CD4-positive, alpha-beta T cell treated with Interleukin-12 subunit alpha and Interleukin-12 subunit beta, for 1 hour (primary cell): ENCODE data around the gene IL17REL.
A peak's percentile ranks its signal among the peaks of the same experiment; 100 is the strongest.
"Not testable (repeated sequence)": the region's sequence is repeated elsewhere in the genome, so short reads cannot be mapped to it uniquely, and the experiment has no call there.

Source experiments
- DNase-seq: peaks from one replicate; pipeline ENCODE4 v3.0.0-alpha.2; 2020

The IL17REL gene

DNA sequence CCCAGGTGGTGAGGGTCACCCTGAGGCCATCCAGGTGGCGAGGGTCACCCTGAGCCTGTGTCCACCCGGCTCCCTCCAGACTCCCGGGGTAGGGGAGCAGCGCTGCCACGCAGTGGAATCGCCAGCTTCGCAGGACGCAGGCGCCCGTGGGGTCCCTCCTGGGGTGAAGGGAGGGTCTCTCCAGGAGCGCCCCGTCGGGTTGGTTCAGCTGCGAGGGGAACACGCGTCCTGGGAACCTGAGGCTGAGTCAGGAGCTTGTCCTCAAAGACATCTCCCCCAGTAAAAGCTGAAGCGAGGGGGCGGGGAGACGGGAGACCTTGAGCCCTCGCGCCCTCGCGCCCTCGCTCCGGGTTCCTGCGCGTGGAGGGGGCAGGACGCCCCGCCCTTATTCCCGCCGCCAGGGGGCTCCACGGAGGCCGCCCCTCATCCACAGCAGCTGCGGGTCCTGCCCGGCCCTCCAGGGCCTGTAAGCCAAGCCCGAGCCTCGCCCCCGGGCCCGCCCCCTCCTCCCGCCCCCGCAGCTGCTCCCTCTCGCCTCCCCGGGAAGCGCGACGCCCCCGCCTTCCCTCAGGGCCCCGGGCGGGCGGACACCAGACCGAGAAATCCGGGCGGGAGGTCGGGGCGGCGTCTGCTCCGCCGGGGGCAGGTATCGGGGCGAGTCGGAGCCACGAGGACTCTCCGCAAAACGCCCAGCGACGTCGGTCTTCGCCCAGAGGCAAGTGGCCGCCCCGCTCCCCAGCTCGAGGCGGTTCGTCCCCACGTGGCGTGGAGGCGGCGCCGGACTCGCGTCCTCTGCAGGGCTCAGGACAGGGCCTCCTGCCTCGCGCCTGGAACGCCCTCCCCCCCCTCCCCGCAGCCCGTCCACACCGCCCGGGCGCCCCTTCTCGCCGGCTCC is 29.2 kb downstream of the IL17REL start:
- DNase-seq = peak; percentile 61

DNA sequence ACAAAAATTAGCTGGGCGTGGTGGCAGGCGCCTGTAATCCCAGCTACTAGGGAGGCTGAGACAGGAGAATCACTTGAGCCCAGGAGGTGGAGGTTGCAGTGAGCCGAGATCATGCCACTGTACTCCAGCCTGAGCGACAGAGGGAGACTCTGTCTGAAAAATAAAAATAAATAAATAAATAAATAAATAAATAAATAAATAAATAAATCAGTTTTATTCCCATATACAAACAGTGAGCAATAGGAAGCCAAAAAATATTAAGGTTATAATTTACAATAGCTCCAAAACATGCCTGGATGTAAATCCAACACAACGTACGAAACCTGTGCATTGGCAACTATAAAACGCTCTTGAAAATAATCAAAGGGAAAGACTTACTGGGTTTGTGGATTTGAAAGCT is 30.8 kb downstream of the IL17REL start:
- not testable (repeated sequence) for DNase-seq

DNA sequence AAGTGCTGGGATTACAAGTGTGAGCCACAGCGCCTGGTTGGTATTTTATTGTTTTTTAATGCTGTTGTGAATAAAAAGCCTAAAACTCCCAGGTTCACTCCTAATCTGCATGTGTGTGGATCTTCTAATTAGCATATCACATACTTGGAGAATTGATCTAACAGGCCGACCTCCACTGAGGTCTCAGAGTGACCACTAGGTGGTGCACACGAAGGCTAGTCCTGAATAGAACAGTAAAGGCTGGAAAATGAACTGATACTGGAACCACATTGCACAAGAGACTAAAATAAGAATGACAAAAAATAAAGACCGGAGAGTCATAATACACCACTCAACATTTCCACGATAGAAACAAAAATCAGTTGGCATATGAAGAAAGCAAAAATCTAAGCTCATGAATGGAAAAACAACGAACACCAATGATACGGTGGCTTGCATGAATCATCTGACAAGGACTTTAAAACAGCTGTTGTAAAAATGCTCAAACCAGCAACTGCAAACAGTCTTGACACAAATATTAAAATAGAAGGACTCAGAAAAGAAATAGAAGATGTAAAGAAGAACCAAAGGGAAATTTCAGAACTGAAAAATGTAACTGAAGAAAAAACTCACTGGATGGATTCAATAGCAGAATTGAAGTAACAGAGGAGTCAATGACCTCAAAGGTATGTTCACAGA is 32.8 kb downstream of the IL17REL start:
- peak; percentile 54 for DNase-seq

DNA sequence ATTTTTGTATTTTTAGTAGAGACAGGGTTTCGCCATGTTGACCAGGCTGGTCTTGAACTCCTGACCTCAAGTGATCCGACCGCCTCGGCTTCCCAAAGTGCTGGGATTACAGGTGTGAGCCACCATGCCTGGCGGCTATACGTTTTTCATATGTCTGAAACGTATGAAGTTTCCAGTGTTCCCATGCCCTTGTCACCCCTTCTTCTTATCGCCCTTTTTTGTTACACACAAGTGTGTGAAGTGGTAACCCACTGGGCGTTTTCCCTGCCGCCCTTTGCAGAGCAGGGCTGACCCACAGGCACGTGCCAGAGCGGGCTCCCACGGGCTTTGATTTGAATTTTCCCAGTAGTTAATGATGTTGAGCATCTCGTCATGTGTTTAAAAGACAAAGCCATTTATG is 35.0 kb downstream of the IL17REL start:
- DNase-seq = no peak

DNA sequence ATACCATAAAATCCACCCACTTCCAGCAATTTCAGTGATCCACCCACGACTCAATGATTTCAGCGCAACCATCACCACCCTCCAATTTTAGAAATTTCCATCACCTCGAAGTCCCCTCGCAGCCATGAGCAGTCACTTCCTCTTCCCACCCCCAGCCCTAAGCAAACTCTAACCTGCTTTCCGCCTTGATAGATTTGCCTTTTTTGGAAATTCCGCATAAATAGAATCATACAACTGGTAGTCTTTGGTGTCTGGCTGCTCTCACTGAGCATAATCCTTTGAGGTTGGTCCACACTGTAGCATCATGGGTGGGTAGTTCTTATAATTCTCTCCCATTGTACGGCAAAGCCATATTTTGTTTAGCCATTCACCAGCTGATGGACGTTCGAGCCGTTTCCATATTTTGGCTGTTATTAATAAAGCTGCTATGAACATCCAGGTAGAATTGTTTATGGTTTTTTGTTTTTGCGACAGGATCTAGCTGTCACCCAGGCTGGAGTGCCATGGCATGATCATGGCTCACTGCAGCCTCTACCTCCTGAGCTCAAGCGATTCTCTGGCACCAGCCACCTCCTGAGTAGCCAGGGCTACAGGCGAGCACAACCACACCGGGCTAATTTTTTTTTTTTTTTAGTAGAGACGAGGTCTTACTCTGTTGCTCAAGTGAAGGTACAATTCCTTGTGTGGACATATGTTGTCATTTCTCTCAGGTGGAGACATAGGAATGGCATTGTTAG is 36.0 kb downstream of the IL17REL start:
- DNase-seq = peak; percentile 71

DNA sequence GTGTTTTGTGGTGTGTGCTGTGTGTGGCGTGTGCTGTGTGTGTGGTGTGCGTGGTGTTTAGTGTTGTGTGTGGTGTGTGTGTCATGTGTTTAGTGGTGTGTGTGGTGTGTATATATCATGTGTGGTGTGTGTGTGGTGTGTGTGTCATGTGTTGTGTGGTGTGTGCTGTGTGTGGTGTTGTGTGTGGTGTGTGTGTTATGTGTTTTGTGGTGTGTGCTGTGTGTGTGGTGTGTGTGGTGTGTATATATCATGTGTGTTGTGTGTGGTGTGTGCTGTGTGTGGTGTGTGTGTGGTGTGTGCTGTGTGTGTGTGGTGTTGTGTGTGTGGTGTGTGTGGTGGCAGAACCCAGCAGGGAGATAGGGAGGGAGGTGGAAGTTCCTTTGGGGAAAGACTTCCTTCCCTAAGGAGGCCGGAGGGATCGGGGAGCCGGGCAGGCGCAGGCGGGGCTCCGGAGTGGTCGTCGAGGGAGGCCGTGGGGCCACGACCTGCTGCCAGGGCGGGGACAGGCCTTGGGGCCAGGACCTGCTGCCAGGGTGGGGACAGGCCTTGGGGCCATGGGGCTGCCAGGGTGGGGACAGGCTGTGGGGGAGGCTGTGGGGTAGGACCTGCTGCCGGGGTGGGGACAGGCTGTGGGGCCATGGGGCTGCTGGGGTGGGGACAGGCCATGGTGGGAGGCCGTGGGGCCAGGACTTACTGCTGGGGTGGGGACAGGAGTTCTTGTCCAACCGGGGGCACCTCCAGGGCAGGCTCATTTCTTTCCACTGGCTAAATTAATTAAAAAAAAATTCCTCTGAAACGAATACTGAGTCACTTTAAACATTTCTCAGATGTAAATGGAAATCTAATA is 36.8 kb downstream of the IL17REL start:
- peak; percentile 21 for DNase-seq

DNA sequence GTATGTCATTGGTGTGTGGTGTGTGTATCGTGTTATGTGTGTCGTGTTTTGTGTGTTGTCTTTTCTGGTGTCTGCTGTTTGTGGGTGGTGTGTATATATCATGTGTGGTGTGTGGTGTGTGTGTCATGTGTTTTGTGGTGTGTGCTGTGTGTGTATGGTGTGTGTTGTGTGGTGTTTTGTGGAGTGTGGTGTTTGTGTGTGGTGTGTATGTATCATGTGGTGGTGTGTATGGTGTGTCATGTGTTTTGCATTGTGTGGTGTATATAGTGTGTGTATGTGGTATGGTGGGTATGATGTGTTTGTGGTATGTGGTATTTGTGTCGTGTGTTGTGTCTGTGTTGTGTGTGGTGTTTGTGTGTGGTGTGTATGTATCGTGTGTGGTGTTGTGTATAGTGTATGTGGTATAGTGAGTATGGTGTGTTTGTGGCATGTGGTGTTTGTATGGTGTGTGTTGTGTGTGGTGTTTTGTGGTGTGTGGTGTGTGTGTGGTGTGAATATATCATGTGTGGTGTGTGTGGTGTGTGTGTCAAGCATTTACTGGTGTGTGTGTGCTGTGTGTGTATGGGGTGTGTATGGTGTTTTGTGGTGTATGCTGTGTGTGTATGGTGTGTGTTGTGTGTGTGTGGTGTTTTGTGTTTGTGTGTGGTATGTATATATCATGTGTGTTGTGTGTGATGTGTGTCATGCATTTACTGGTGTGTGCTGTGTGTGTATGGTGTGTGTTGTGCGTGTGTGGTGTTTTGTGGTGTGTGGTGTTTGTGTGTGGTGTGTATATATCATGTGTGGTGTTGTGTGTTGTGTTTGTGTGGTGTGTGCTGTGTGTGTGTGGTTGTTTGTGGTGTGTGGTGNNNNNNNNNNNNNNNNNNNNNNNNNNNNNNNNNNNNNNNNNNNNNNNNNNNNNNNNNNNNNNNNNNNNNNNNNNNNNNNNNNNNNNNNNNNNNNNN is 39.3 kb downstream of the IL17REL start:
- DNase-seq = no peak

DNA sequence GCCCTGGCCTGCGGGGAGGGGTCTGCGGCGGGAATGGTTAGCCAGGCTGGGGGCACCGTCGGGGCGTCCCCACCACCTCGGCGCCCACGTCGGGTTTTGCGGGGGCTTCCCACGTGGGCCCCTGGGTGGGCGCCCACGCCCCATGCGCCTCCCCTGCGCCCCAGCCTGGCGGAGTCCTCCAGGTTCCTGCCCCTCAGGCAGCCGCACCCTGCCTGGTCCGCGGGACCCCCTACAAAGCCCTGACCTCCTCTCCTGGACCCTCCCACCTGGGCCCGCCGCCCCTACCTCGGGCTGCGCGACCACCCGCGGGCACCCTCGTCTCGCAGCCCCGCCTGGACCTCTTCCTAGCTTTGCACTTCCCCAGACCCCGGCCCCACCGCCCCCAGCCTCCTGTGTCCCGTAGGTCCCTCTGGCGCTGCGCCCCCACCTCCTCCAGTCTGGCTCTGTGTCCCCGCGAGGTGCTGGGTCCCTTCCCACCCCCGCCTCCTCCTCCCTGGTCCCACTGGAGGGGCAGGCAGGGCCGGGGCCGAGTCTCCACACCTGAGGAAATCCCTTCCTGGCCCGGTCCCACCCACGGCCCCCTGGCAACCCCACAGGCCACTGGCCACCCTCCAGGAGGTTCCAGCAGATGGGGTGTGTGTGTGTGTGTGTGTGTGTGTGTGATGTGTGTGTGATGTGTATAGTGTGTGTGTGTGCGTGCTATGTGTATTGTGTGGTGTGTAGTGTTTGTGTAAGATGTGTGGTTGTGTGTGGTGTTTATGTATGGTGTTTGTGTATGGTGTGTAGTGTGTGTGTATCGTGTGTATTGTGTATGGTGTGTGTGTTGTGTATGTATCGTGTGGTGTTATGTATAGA is 40.2 kb downstream of the IL17REL start:
- no peak for DNase-seq

DNA sequence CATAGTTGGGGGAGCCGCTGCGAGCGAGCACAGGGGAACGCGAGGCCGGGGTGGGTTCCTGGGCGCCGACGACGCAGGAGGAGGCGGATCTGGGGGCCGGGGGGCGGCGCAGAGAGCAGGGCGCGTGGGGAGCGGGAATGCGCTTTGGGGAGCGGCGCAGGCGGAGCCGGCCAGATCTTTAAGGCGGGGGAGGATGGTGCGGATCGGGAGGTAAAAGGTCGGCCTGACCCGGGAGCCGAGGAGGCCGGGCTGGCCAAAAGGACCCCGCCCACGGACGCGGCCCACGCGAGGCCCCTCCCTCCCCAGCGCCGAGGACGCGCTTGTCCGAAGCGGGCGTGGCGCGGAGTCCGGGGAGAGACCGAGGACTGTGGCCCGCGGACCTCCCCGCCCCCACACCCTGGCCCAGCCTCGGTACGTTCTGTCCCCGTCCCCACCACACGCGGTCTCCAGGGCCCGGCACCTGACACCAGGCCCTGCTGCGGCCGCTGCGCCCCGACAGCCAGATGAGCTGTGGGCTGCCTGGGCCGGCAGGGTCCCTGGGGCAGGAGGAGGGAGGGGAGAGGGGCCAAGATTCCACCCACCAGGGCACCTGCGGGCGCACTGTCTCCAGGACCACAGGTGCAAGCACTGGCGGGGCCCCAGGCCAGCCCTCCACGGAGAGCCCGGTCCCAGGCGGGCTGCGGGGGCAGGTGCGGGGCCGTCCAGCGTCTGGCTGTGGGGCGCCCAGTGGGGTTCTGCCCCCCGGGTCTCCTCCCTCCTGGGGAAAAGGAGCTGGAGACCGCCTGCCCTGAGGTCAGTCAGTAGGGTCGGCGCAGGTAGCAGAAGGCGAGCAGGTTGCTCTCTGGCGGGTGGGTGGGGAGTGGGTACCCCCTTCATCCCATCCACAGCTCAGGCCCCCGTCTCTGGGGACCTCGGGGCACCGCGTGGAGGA is 41.1 kb downstream of the IL17REL start:
- no peak for DNase-seq

DNA sequence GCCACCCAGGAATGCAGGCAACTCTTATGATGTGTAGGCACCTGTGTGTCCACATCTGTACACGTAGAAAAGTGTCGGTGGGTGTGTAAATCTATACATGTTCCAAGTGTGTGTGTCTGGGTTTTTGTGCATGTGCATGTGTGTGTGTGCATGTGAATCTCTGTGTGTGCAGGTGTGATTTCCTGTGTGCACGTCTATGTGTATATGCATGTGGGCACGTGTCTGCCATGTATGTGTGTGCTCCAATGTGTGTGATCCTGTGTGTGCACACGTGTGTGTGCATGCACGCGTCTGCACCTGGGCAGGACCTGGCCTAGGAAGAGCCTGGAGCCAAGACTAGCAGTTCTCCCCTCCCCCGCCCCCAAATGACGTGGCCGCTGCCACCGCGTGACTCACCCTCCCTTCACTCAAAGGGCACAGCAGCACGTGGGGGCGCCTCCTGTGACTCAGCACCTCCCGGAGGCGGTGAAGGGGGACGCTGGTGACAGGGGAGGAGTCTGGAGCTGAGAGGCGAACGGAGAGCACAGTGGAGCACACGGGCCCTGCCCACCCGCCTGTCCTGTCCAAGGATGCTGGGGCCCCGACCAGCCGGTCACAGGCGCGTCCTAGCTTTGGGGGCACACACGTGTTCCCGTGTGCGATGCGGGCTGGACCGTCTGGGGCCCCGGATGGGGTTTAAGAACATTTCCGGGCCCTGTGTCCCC is 41.9 kb downstream of the IL17REL start:
- peak; percentile 93 for DNase-seq

DNA sequence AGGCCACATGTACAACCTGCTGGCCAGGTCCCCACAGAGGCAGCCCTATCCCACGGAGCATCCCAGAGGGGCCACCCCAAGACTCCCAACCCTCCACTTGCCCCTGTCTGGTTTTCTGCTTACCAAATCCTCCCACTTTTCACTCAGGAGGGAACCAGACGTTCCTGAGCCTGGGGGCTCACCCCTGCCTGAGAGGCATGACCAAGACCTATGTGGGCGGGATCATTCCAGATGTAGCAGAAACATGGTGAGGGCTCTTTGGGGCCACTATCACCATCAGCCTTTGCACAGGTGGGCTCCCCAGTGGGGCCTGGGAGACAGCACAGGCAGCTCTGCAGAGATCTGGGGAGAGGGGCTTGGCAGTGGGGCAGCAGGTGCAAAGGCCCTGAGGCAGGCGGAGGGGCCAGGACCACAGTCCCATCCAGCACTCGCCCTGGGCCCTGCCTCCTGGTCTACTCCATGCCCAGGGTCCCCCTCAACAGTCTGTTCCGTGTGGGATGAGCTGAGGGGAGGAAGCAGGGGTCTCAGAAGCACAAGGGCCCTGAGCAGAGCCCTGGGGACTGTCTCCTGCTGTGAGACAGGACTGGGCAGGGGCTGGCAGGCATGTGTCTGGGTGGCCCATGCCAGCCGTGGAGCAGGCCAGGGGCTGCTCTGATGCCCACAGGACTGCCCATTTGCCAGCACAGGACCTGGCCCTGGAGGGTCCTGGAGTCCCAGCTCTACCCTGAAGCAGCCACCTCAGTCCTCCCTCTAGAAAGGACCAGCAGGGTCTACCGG is 42.6 kb downstream of the IL17REL start:
- no peak for DNase-seq

DNA sequence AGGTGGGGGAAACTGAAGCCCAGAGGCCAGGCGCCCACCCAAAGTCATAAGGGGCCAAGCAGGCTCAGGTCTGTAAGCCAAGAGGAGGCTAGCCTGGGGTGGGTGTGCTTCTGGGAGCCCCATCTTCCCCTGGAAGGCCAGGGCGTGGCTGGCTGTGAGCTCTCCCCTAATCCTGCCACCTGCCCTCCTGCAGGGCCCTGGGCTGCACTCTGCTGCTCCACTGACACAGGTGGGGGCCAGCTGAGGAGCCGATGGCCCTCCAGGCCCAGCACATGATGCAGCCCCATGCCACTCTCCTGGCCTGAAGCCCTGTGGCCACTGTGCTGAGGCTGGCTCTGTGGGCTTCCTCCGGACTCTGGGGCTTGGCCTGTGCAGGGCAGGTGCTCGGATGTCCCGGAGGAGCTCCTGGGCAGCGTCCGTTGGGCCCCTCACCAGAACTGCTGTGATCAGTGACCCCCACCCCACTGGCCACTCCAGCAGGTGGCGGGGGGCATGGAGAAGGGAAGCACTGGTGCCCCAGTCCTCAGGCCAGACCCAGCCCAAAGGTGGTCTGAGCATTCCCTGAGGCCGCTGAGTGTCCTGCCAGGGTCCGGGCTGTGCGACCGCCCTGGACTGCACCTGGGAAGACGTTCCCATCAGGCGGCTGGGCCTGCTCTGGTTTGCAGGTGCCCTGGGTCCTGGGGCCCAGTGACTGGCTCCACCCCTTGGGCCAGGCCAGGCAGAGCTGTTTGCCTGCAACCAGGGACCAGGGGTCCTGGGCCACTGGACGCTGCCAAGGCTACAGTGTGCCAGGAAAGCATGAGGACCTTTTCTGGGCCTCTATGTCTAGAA is 43.5 kb downstream of the IL17REL start:
- no peak for DNase-seq

DNA sequence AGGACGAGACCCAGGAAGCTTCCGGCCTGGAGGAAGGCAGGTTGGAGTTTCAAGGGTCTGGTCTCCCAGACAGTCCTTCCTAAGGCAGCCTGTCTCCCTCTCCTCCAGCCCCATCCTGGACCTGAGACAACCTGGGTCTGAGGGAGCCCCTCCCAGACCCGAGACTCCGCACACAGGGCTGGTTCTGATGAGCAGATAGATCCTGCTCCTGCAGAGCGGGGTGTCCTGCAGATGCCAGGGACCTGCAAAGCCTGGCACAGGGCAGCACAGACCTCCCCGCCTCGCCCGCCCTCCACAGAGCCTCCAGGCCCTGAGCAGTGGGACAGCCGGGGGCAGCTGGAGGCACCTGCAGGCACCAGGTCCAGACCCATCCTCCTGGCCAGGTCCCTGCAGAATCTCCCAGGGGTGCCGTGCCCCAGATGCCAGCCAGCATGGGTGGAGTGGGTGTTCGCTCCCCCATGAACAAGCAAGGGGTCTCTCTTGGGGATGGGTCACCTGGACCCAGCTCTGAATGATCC is 44.2 kb downstream of the IL17REL start:
- peak; percentile 21 for DNase-seq

DNA sequence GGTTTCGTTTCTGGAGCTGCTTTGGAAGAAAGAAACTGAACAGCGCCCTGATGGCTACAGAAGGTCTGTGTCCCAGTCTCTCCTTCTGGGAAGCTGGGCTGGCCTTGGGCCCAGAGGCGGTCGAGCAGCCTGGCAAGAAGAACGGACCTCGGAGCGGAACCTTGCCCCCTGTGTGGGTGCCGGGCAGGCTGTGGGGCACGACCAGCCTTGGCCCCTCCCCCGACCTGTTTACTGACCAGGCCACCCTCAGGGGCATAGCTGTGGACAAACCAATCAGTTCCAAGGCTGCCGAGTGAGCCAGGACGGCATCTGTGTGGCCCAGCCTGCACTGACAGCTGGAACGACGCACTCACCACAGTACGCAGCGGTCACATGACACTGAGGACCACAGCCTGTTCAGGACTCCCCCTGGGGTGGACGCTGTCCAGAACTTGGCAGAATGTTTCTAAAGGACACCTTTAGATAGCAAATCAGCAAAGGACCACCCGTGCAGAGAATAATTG is 44.8 kb downstream of the IL17REL start:
- no peak for DNase-seq

DNA sequence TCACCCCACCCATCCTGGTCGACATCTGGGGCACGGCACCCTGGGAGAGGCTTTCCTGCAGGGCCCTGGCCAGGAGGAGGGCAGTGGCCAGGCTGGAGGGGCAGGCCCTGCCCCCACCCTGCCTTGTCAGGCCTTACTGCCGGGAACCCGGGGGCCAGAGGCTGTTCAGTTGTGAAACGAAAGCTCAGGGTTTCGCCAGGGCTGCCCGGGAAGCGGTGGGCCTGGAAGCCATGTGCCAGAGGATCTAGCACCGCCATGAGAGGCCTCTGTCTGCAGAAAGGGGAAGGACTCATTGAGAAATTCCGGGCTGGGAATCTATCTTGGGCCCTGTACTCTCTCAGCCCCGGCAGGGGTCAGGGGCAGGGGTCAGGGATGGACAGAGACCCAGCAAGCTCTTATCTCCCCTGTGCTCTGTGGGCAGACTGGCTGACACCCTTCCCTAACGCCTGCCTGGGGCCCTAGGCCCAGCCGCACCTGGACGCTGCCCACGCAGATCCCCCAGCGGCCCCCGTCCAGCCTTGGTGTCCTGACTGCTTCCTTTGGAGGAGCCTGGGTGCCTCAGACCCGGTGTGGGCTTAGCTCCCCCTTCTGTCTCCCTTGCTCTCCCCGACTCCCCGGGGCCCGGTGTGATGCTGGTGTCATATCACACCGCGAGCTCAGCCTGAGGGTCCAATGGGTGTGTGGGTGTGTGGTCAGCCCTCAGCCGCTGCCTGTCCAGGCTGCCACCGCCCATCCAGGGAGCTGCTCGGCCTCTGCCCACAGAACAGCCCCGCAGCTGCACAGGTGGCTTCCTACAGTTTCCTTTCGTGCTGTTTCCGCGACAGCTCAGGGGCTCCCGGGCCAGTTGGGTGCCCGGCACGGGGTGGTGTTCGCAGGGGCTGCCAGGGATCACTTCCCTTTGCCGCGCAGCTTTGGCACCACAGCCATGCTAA is 45.5 kb downstream of the IL17REL start:
- DNase-seq = peak; percentile 27
